Right cardiac atrium (tissue), 5 donors: Measurements from ENCODE around the gene NDUFAF4. TPM values are rescaled to one million over a fixed set of nuclear protein-coding genes. Genes with fewer than 3 reads are reported as not detected.

Source experiments
- ATAC-seq, 2 donors: fragments of 200-7000 bp; cut with Tn5 transposase; one replicate each; pipeline versions ENCODE4 v1.8.0 to v1.9.1; 2020; ENCODE audit warnings: moderate library complexity in 2 of 2, mild to moderate bottlenecking in 1 of 2
- DNase-seq, 3 donors: peaks; one replicate each; pipeline ENCODE4 v3.0.0-alpha.2; 2020
- H3K27ac ChIP-seq: one replicate; pipeline ENCODE4 v1.5.1; 2013; ENCODE audit warnings: mild to moderate bottlenecking, low read length, control low read depth, moderate library complexity
- H3K27me3 ChIP-seq: one replicate; pipeline ENCODE4 v1.6.1; 2013; ENCODE audit not compliant: control insufficient read depth, insufficient read depth
- H3K4me1 ChIP-seq: one replicate; pipeline ENCODE4 v1.6.1; 2013; ENCODE audit warnings: low read length; ENCODE audit not compliant: control insufficient read depth, insufficient read depth
- H3K4me3 ChIP-seq: one replicate; pipeline ENCODE4 v1.5.1; 2013; ENCODE audit warnings: low read length, control low read depth
- H3K9me3 ChIP-seq: one replicate; pipeline ENCODE4 v1.6.1; 2013; ENCODE audit warnings: low read length; ENCODE audit not compliant: control insufficient read depth
- WGBS: extraction: QIAGEN DNeasy Blood & Tissue Kit; methylation state at CpG from one replicate; pipeline ENCODE4 v1.1.7; 2013; 5-methylcytosine and 5-hydroxymethylcytosine counted together
- intact Hi-C, 4 donors: fragments of 100-400 bp; cut with DNase I; formaldehyde crosslinking; loops; one replicate each; pipeline versions ENCODE4 v1.11.0 to v1.14.0; 2022 to 2023
- polyA plus RNA-seq: library from polyadenylated mRNA; stranded (reverse); fragments of 200-250 nt; gene quantifications from one replicate; pipeline ENCODE4 v1.2.3, GENCODE V29; 2013
- total RNA-seq, 4 donors: library from RNA; stranded (reverse); fragmentation: NEBNext Ultra II Directional; extraction: Animal tissue kit (Norgen Biotek cat#: 25700); gene quantifications; one replicate each; pipeline ENCODE4 v1.2.1, GENCODE V29; 2021
- donor health status: healthy with polysubstance abuse.
- donor health status: DM: no; HTN: yes; CAD: no.
- donor health status: DM: no; HTN: no; CAD: no.
- donor health status: DM: no; HTN: yes; CAD: no; lungs with severe emphysema.
- donor health status: DM: yes; HTN: yes; CAD: no.

The NDUFAF4 gene
- total and polyA plus RNA-seq, 5 donors: 72.5 to 104 (median 86.9) TPM

GRCh38 chr6:96926425-96926824, 28.7 kb upstream of the NDUFAF4 start:
- Histone ChIP-seq H3K4me1 (no peaks in the 10 kb centered on the region), H3K4me3 (no peak overlapping the region), H3K27ac (no peak overlapping the region), H3K9me3 (no peaks in the 10 kb centered on the region), H3K27me3 (no peaks in the 10 kb centered on the region)
- intact Hi-C loops: loop anchor here in 1 of 4 donors (10.0 kb wide), 1 partner anchor 118 kb away; no protein-coding TSS in a partner anchor
- ATAC-seq (no peak), DNase-seq (no peak)
- WGBS: 28% methylated on average over 3 of the region's 3 CpGs

- 39% methylated on average over 8 of the region's 8 CpGs for WGBS
- no peaks in the 10 kb centered on the region for H3K27me3 ChIP-seq
- no peak for ATAC-seq
- no peak overlapping the region for H3K27ac ChIP-seq
- DNase-seq: no peak
- no peaks in the 10 kb centered on the region for H3K4me1 ChIP-seq
- H3K9me3 ChIP-seq: no peaks in the 10 kb centered on the region
- intact Hi-C loops: loop anchor here in 1 of 4 donors (10.0 kb wide), 1 partner anchor 120 kb away; no protein-coding TSS in a partner anchor
- H3K4me3 ChIP-seq: peak overlapping the region; percentile 68
Observed at GRCh38 chr6:96925290-96925687, 27.6 kb upstream of the NDUFAF4 start.

- H3K27ac ChIP-seq: peak overlapping the region; percentile 40
- WGBS: 4% methylated on average over 33 of the region's 34 CpGs
- intact Hi-C loops: loop anchor here in 1 of 4 donors (10.0 kb wide), 1 partner anchor 121 kb away; no protein-coding TSS in a partner anchor
- no peaks in the 10 kb centered on the region for H3K27me3 ChIP-seq
- H3K4me1 ChIP-seq: no peaks in the 10 kb centered on the region
- DNase-seq (no peak), ATAC-seq (peak; percentile 63 to 86)
- H3K4me3 ChIP-seq: peak overlapping the region; percentile 68
- H3K9me3 ChIP-seq: no peaks in the 10 kb centered on the region
Observed at GRCh38 chr6:96923871-96924493, 26.3 kb upstream of the NDUFAF4 start.

- DNase-seq: no peak
- Histone ChIP-seq H3K4me1 (no peaks in the 10 kb centered on the region), H3K27ac (no peak overlapping the region), H3K27me3 (no peaks in the 10 kb centered on the region), H3K4me3 (no peak overlapping the region), H3K9me3 (no peaks in the 10 kb centered on the region)
- intact Hi-C loops: loop anchor here in 1 of 4 donors (10.0 kb wide), 1 partner anchor 121 kb away; no protein-coding TSS in a partner anchor
- 48% methylated on average over 3 of the region's 3 CpGs for WGBS
- no peak for ATAC-seq
Observed at GRCh38 chr6:96923400-96923799, 25.7 kb upstream of the NDUFAF4 start.

GRCh38 chr6:96917098-96917497, 19.4 kb upstream of the NDUFAF4 start:
- intact Hi-C loops: no loop called here
- ATAC-seq (no peak), DNase-seq (no peak)
- Histone ChIP-seq H3K9me3 (no peaks in the 10 kb centered on the region), H3K4me1 (no peaks in the 10 kb centered on the region), H3K27ac (no peak overlapping the region), H3K4me3 (no peak overlapping the region), H3K27me3 (no peaks in the 10 kb centered on the region)
- WGBS: 87% methylated on average over 1 of the region's 1 CpG

GRCh38 chr6:96913621-96914020, 15.9 kb upstream of the NDUFAF4 start:
- Histone ChIP-seq H3K4me1 (no peaks in the 10 kb centered on the region), H3K27ac (no peak overlapping the region), H3K4me3 (no peak overlapping the region), H3K27me3 (peaks cover 2% of the 10 kb centered on the region), H3K9me3 (no peaks in the 10 kb centered on the region)
- intact Hi-C loops: no loop called here
- ATAC-seq: no peak
- WGBS: 81% methylated on average over 3 of the region's 3 CpGs
- DNase-seq: no peak

- Histone ChIP-seq H3K4me1 (no peaks in the 10 kb centered on the region), H3K27me3 (peaks cover 2% of the 10 kb centered on the region), H3K4me3 (no peak overlapping the region), H3K9me3 (no peaks in the 10 kb centered on the region), H3K27ac (no peak overlapping the region)
- ATAC-seq (no peak), DNase-seq (no peak)
- 69% methylated on average over 4 of the region's 4 CpGs for WGBS
- intact Hi-C loops: no loop called here
Observed at GRCh38 chr6:96911751-96912150, 14.1 kb upstream of the NDUFAF4 start.

- intact Hi-C loops: no loop called here
- DNase-seq: no peak
- WGBS: 78% methylated on average over 3 of the region's 3 CpGs
- no peak overlapping the region for H3K27ac ChIP-seq
- peaks cover 2% of the 10 kb centered on the region for H3K27me3 ChIP-seq
- ATAC-seq: no peak
- H3K4me1 ChIP-seq: no peaks in the 10 kb centered on the region
- no peak overlapping the region for H3K4me3 ChIP-seq
- H3K9me3 ChIP-seq: no peaks in the 10 kb centered on the region
Observed at GRCh38 chr6:96911171-96911570, 13.5 kb upstream of the NDUFAF4 start.

GRCh38 chr6:96909811-96910210, 12.1 kb upstream of the NDUFAF4 start:
- no peak for ATAC-seq
- Histone ChIP-seq H3K4me3 (no peak overlapping the region), H3K4me1 (no peaks in the 10 kb centered on the region), H3K27me3 (peaks cover 2% of the 10 kb centered on the region), H3K9me3 (no peaks in the 10 kb centered on the region), H3K27ac (no peak overlapping the region)
- DNase-seq: no peak
- intact Hi-C loops: no loop called here
- 63% methylated on average over 2 of the region's 2 CpGs for WGBS

- no peak for ATAC-seq
- intact Hi-C loops: no loop called here
- 73% methylated on average over 2 of the region's 2 CpGs for WGBS
Observed at GRCh38 chr6:96907498-96907897, 9.8 kb upstream of the NDUFAF4 start.

GRCh38 chr6:96900873-96901272, 3.2 kb upstream of the NDUFAF4 start:
- intact Hi-C loops: loop anchor here in 1 of 4 donors (5.0 kb wide), 1 partner anchor 146 kb away; no protein-coding TSS in a partner anchor
- 95% methylated on average over 2 of the region's 2 CpGs for WGBS

More at GRCh38 chr6:96907498-96907897, 9.8 kb upstream of the NDUFAF4 start:
- Histone ChIP-seq H3K27me3 (peaks cover 2% of the 10 kb centered on the region), H3K9me3 (no peaks in the 10 kb centered on the region), H3K27ac (no peak overlapping the region), H3K4me1 (no peaks in the 10 kb centered on the region), H3K4me3 (no peak overlapping the region)
- no peak for DNase-seq

More at GRCh38 chr6:96900873-96901272, 3.2 kb upstream of the NDUFAF4 start:
- Histone ChIP-seq H3K27ac (no peak overlapping the region), H3K9me3 (no peaks in the 10 kb centered on the region), H3K4me3 (no peak overlapping the region), H3K4me1 (no peaks in the 10 kb centered on the region), H3K27me3 (no peaks in the 10 kb centered on the region)
- no peak for DNase-seq
- ATAC-seq: no peak
